ENCODE data around the gene GOLPH3L.
"Not testable (repeated sequence)": the region's sequence is repeated elsewhere in the genome, so short reads cannot be mapped to it uniquely, and the experiment has no call there.

Gene GOLPH3L

DNA sequence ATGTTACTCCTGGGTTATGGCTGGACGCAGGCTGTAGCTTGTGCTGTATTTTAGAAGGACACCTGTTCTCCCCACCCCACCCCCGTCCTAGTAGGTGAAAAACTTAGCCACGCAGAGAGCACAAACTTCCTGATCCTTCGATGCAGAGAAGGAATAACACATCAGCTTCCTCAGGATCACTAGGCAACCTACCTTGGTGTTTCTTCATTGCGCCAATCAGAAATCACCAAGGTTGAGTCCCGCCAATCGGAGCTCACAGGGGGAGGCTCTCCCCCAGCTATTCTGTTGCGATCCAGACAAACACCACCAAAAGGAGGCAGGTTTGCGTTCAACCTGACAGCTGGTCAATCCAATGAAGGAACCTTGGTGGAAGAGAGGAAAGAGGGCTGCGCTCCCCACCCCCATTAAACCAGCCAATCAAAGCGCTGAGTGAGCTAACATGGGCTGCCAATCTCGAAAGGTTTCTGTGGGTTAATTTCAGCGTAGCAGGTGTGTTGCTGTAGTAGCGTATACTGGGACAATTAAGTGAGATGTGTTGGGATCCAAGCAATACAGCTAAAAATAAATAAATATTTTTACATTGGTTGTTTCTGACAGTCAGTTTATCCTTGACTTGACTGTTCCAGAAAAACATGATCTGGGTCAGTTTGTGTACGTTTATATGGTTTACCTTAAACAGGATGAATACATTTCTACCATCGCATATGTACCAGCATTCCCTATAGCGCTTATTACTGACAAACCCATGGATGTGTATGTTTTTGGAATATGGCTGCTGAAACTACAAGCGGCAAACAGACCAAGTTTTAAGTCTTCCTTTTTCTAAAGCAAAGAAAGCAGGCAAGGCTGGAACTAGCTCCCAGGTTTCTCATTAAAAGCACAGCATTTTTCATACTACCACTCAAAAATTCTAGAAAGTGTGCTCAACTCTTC, at the start of gene GOLPH3L:
GOLPH3L (minus strand) TSS at position 160 of the 933 bp plus-strand sequence. CDS start 2,316 bp downstream, outside the sequence.
- DNase-seq = peak; percentile 88

DNA sequence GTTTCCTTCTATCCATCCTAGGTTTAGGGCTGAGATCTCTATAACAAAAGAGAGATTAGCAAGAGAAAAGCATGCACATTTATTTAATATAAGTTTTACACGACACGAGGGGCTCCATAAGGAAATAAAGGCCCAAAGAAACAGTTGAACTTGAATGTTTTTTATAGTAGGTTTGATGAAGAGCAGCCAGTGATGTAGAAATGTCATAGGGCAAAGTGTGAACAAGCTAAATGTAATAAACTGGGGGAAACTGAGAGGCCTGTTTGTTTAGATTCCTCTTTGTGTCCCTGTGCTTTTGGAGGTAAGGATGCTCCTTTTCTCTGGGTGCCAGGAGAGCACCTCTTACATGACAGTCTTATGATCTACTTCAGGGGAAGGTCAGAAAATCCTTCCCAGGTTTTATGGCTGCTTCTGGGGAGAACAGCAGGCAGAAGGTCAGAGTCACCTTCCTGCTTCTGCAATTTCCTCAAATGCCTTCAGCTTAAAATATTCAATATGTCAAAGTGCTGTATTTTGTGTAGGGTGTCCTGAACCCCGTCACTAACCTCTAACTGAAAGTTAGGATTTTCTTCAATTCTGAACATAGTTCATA, 33.3 kb upstream of the GOLPH3L start:
- no peak for DNase-seq

DNA sequence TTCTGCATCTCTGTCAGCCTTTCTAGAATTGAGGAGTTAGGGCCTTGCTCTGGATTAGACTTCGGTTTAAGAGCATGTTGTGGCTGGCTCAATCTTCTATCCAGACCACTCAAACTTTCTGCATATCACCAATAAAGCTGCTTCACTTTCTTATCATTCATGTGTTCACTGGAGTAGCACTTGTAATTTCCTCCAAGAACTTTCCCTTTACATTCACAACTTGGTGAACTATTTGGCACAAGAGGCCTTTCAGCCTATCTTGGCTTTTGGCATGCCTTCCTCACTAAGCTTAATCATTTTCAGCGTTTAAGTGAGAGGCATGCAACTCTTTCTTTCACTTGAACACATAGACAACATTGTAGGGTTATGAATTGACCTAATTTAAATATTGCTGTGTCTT, 27.4 kb upstream of the GOLPH3L start:
- DNase-seq = no peak

DNA sequence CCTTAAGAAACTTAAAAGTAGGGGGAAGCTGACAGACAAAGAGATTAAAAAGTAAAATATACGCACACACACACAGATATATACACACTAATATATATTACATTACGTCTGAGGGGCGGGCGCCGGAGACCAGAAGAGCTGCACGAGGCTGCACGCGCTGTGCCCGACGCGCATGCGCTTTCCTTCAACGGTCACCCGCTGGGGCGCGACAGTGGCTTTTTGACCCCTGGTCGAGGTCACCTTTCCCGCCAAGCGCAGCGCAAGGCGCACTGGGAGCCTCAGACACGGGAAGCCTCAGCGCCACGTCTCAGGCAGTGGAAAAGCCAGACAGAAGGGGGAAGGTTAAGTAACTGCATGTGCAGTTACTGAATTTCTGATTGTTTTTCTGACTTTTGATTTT, 23.7 kb upstream of the GOLPH3L start, which contains the start of gene HORMAD1:
HORMAD1 (minus strand) TSS at position 193 of the 400 bp plus-strand sequence. CDS start 1,390 bp downstream, outside the sequence.
- DNase-seq = no peak

DNA sequence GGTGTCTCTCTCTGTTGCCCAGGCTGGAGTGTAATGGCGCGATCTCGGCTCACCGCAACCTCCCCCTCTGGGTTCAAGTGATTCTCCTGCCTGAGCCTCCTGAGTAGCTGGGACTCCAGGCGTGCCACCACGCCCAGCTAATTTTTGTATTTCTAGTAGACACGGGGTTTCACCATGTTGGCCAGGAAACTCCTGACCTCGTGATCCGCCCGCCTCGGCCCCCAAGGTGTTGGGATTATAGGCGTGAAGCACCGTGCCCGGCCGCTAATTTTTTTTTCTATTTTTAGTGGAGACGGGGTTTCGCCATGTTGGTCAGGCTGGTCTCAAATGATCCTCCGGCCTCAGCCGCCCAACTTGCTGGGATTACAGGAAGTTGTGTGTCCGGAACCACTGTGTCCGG, 23.1 kb upstream of the GOLPH3L start:
- DNase-seq = no peak

DNA sequence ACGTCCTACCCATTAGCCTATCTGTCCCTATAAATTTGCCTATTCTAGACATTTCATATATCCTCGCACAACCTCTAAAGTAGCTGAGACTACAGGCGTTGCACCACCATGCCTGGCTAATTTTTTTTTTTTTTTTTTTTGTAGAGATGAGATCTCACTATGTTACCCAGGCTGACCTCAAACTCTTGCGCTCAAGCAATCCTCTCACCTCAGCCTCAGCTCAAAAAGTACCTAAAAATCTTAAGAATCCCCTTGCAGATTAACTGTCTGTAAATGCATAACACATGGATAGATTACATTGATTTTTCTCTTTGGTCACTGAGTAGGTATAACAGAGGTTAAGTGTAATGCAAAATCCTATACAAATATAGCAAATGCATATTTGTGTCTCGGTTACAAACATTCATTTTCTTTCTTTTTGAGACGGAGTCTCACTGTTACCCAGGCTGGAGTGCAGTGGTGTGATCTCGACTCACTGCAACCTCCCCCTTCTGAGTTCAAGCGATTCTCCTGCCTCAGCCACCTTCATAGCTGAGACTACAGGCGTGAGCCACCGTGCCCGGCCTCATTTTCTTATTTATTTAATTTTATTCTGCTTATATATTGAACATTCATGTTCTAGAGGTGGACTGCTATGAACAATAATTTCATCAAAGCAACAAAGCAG, 21.4 kb upstream of the GOLPH3L start:
- no peak for DNase-seq

DNA sequence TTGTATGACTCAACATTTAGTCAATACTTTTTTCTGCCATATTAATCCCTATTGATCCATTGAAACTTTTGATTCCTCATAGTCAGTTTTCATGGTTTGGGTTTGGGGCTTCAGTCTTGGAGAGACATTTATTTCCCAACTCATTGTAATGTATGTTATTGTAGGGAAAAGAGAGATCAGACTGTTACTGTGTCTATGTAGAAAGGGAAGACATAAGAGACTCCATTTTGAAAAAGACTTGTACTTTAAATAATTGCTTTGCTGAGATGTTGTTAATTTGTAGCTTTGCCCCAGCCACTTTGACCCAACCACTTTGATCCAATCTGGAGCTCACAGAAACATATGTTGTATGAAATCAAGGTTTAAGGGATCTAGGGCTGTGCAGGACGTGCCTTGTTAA, 12.1 kb upstream of the GOLPH3L start:
- DNase-seq = not testable (repeated sequence)

DNA sequence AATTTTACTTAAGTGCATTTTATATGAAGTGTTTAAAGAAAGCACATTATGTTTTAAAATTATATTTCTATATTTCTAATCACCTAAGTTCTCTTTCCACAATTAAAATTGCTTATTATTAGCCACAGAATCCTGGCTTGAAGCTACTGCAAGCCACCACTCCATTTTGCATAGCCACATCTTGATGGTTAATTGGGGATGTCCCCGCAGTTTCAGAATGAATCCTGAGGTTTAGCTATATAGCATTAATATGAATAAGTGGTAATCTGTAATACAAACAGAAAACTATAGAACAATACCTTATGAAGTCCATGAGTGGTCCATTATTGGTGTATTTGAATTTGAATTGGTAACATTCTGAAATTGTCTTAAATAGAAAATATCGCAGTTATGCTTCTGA, 11.6 kb upstream of the GOLPH3L start:
- DNase-seq = no peak

DNA sequence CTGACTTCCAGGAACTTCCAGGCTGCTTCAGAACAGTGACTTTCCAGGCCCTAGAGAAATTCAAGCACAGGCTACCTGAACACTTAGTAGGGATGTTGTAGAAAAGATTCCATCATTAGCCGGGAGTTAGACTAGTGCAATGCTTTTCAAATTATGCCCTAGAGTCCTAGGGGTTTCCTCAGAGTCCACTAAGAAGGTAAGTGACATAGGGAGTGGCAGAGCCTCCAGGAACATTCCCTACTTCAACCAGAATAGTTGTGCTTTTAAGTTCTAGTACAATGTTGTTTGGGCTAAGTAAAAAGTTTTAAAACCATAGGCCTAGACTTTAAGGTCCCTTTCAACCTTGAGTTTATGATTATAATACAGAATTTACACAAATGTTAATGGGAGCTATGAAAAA, 9.1 kb upstream of the GOLPH3L start:
- no peak for DNase-seq

DNA sequence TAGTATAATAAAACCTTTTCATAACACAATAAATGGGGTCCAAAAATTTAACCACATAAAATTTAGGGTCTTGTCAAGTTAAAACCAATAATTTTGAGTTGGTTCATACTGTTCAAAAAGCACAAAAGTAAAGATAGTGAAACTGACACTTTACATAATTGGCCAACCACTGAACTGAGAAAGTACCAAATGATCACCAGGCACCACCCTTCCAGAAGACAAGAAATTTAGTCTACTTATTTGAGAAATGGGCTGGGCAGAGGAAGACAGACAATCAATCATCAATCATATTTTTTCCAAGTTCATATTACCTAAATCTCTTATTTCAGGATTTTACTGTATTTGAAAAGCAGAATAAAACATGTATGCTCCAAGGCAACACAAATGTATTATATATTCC, 6.5 kb upstream of the GOLPH3L start:
- DNase-seq = no peak

DNA sequence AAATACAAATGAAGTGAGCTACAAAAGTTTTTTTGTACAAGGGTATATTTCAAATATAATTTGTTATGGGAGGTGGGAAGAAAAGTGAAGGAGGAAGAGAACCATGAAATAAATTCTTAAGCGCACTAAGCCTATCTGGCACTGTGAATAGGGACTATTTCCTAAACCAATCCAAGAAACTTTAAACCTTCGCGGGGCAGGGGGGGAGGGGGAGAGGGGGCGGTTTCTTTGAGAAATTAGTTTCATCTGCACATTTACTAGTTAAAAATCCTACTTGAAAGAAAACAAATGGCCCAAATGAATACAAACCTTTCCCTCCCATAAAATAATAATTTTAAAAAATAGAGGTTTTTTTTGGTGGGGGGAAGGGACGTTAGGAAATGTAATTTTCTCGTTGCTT, 364 bp downstream of the GOLPH3L start:
- DNase-seq = no peak

DNA sequence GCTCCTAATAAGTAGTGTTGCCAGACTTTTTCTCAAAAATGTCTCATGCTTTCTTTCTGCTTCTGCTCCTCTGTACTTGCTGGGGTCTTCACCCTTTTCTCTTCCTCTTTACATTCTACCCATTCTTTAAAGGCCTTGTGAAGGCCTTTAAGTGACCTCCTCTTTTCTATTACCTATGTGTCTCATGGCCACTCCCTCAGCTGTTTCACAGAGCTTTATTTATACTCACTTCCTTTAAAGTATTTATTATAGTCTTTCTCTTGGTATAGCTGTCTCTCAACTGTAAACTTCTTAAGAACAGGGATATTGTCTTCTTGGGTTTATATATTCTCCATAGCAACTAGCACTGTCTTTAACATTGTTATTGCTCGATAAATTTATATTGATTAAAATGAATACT, 792 bp downstream of the GOLPH3L start:
- no peak for DNase-seq

DNA sequence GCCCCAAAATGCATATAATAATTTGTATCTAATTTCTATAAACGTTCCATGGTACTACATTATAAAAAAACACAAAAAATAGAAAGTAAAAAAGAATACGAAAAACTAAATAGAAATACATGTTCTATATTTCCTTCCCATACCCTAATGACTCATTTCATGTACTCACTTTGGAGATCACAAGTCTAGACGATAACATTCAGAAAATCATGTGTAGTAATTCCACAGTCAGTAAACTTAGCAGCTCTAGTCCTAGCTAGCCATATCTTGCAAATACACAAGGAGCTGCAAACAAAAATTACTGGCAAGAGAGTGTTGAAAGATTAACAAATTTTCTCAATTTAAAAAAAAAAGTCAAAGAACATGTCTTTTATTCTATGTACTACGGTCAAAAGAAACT, 1.4 kb downstream of the GOLPH3L start:
- DNase-seq = no peak

DNA sequence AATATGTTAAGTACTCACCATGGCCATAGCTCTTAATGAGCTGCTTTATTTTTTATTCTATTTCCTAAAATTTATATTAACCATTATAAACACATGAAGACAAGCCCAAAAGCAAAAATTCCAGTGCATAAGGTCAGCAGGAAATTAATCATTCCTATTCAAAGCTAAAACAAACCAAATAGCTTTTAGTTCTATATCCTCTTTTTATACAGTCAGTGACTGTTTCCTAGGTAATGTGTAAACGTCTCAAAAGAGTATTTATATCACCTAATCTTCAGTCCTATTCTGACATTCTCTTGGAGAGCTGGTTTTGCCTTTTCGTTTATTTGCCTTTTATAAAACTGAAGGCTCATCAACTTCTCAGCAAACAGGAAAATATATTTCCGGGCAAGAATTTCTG, 4.2 kb downstream of the GOLPH3L start:
- no peak for DNase-seq

DNA sequence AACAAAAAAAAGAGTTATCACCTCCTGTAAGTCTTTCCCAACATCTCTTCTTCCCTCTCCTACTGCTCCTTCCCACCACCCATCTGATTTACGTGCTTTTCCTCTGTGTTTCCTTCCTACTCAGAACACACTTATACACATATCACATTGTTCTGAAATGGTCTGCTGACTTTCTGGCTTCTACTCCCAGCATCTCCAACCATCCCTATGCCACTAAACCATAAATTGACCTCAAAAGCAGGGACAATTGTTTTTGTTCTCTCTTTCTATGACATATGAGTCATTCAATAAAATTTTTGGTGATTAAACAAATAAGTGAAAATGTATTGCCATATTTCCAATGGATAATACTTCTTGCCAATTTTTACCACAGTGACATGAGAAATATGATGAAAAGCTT, 8.2 kb downstream of the GOLPH3L start:
- no peak for DNase-seq

DNA sequence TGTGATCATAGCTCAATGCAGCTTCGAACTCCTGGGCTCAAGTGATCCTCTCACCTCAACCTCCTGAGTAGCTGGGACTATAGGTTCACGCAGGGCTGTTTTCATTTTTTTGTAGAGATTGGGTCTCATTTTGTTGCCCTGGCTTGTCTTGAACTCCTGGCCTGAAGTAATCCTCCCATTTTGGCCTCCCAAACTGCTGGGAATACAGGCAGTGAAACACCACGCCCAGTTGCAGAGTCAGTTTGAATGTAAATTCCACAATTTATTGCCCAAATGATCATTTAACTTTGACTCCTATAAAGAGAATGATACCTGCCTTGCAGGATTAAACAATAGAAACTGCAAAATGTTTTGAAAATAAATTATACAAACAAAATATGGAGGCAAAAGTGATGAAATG, 10.7 kb downstream of the GOLPH3L start:
- DNase-seq = no peak

DNA sequence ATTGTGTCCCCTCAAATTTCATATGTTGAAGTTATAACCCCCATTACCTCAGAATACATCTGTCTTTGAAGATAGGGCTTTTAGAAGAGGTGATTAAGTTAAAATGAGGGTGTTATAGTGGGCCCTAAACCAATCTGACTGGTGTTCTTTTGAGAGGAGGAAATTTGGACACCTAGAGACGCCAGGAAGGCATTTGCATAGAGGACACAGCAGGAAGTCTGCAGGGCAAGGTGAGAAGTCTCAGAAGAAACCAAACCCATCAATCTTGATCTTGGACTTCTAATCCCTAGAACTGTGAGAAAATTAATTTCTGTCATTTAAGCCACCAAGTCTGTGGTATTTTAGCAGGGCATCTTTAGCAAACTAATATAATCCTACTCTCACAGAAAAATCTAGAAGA, 13.0 kb downstream of the GOLPH3L start:
- DNase-seq = peak; percentile 4

DNA sequence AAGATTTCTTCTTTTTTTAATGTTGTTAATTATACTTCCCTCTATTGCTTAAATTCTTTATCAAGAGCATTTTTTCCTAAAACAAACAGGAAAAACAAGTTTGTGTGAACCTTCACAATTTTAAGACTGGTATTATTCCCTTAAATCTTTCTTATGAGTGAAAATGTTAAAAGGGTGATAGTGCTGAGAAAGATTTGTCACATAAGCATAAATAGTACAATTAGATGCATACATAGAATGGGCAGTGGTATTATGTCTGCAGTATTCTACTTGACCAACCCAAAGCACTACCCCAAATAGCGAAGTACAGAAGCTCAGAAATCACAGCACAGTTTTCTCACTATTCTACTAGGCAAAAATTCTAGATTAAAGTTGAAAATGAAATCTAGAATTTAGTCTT, 18.0 kb downstream of the GOLPH3L start:
- DNase-seq = no peak

DNA sequence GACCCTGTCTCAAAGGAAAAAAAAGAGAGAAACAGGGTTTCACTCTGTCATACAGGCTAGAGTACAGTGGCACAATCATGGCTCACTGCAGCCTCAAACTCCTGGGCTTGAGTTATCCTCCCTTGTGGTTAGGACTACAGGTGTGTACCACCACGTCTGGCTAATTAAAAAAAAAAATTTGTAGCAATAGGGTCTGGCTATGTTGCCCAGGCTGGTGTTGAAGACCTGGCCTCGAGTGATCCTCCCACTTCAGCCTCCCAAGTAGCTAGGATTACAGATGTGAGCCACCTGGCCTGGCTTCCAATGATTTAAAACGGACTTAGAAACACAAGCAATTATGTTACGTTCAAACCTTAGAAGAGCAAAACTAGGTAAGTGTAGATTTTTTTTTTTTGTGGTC, 22.1 kb downstream of the GOLPH3L start:
- no peak for DNase-seq

DNA sequence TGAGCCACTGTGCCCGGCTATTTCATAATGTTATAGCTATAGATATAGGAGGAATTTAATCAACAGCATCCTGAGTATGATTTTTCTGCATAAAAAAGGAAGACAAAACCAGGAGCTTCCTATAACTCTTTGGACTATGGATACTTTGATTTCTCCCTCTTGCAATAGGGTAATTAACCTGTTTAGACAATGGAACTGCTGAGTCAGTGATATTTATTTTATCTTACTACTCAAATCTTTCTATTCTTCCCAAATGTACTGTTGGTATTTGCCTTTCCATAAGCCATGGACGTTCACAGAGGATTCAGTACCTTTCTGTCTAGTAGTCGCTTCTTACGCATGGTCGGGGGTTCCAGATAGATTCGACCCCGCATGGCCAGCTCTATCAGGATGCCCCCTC, 33.6 kb downstream of the GOLPH3L start:
- no peak for DNase-seq

DNA sequence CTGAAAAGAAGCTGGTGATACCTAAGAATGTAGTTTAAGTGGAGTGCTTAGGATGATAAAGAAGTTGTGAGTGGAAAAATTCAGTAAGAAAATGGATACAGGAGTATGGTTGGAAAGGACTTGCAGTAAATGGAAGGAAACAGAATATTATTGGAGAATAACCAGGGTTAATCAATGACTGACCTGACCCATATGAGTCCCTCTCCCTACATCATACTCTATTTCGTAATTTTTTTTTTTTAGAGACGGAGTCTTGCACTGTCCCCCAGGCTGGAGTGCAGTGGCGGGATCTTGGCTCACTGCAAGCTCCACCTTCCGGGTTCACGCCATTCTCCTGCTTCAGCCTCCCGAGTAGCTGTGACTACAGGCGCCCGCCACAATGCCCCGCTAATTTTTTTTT, 34.1 kb downstream of the GOLPH3L start:
- no peak for DNase-seq

DNA sequence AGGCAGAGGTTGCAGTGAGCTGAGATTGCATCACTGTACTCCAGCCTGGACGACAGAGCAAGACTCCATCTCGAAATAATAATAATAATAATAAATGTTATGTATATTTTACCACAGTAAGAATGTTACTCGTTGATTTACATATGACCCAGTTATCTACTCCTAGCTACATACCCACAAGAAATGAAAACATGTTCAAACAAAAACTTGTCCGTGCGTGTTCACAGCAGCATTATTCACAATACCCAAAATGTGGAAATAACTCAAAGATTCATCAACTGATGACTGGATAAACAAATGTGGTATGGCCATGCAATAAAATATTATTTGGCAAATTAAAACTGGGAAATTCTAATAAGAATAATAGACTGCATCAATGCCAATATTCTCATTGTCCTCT, 35.8 kb downstream of the GOLPH3L start:
- no peak for DNase-seq

DNA sequence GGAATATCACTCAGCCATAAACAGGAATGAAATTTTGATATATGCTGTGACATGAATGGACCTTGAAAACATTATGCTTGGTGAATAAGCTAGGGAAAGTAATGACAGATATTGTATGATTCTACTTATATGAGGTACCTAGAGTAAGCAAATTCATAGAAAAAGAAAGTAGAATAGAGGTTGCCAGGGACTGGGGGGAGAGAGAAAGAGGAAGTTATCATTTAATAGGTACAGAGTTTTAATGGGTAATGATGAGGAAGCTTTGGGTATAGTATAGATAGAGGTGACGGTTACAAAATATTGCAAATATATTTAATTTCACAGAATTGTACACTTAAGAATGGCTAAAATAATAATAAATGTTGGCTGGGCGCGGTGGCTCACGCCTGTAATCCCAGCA, 36.4 kb downstream of the GOLPH3L start:
- no peak for DNase-seq

DNA sequence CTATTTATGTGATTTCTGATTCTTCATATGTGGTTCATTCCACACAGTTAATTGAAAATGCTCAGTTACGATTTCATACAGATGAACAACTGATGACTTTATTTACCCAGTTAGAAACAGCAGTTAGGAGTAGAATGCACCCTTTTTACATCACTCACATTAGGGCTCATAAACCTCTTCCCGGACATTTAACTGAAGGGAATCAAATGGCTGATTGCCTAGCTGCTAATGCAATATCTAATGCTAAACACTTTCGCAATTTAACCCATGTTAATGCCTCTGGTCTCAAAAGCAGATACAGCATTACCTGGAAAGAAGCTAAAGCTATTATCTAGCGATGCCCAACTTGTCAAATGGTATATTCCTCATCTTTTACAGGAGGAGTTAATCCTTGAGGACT, 39.9 kb downstream of the GOLPH3L start:
- DNase-seq = not testable (repeated sequence)
